ENCODE measurements around the gene C1orf159. TPM values are rescaled to one million over a fixed set of nuclear protein-coding genes. Genes with fewer than 3 reads are reported as not detected.

Gene C1orf159
- total and polyA plus RNA-seq, 2 of the 8 experiments (the other 6 are each of a cell fraction or from before 2014, with no cell fraction given): 10.0 to 10.9 TPM

DNA sequence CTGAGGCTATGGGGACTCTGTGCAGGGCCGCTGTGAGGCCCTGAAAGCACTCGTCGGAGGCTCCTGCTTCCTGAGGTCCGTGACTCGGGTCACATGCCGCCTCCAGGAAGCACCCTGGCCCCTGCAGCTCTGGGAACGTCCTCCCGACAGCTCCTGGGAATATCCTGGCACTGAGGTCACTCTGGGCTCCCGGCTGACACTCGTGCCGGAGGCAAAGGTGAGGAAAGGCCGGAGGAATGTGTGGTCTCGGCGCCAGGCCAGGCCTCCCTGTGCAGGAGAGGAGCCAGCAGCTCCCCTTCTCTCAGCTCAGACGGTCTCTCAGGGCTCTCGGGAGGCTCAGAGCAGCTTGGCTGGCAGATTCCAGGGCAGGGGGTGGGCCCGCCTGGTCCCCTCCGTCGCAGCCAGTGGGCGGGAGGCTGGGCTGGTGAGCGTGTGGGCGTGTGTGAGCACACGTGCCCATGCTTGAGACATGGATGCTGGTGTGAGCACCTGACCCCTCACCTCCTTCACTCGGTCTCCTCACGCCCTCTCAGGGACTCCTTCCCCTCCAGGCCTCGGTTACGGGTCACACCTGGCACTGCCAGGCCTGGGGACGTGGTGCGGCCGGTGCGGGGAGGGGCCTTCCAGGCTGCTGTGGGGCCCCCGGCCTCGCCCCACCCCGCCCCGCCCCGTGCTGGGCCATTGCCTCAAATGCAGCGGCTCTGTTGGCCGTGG, 36.3 kb downstream of the C1orf159 start:
- ChIA-PET CTCF (ENCODE audit: partially characterized antibody) (interaction anchor here (0.7 to 1.8 kb wide), 7 partner anchors 13 to 95 kb away, joined by 3 to 6 read pairs (median 3); no protein-coding TSS in a partner anchor), POLR2A (ENCODE audit: partially characterized antibody) (interaction anchor here (0.7 to 1.2 kb wide), 6 partner anchors 10 to 161 kb away, joined by 3 to 6 read pairs (median 3); no protein-coding TSS in a partner anchor)
- no peak overlapping the region for H2BK120ac ChIP-seq (replicated peaks; ENCODE audit: low read depth, low read length)
- peak overlapping the region; percentile 51 for H4K5ac ChIP-seq (ENCODE audit: insufficient read length, low read depth, low read length)
- peak overlapping the region; percentile 56; the same call in 1 of the 2 replicates for H2BK5ac ChIP-seq (ENCODE audit: low read depth, low read length)
- H3K23me2 ChIP-seq (ENCODE audit: low read depth, low read length): peaks cover 8% of the 10 kb centered on the region; the same call in 1 of the 2 replicates
- peak overlapping the region; percentile 3 to 54 (median 29); a peak in 6 of 8 replicates for H3K4me3 ChIP-seq (ENCODE audit: extremely low read depth in 1 of 4, insufficient read depth in 2 of 4, low read depth in 3 of 4, low read length in 4 of 4)
- H3K9ac ChIP-seq (replicated peaks in 1 of 4; ENCODE audit: extremely low read depth in 1 of 4, low read depth in 3 of 4, low read length in 3 of 4): no peak overlapping the region; a peak in 2 of 7 replicates
- peak overlapping the region; percentile 97; the same call in 1 of the 2 replicates for H2BK15ac ChIP-seq (ENCODE audit: low read length)
- no peak overlapping the region for H3K56ac ChIP-seq (replicated peaks; ENCODE audit: insufficient read length, low read depth, low read length)
- peak overlapping the region; percentile 59 to 88 for H3K4me2 ChIP-seq (ENCODE audit: insufficient read depth in 1 of 2, low read depth in 2 of 2, low read length in 2 of 2)
- H2AK5ac ChIP-seq (ENCODE audit: low read depth, low read length): no peak overlapping the region
- H2BK20ac ChIP-seq (ENCODE audit: low read length): no peak overlapping the region
- H3K9me3 ChIP-seq (ENCODE audit: insufficient read depth in 2 of 2, low read depth in 1 of 2, low read length in 1 of 2): no peaks in the 10 kb centered on the region
- peak overlapping the region; percentile 65 for H4K91ac ChIP-seq (replicated peaks; ENCODE audit: insufficient read length, low read length)
- H2AFZ ChIP-seq (ENCODE audit: low read length): peak overlapping the region; percentile 42; the same call in 1 of the 2 replicates
- no peak overlapping the region for H3K14ac ChIP-seq (ENCODE audit: insufficient read length)
- peak overlapping the region; percentile 93 for H3K18ac ChIP-seq (ENCODE audit: extremely low read depth, low read length)
- 5% methylated on average over 24 of the region's 38 CpGs; no CpG with 5 or more reads in 1 of the 2 experiments for WGBS, 2 experiments (ENCODE audit: extremely low coverage in 1 of 2, insufficient coverage in 1 of 2, insufficient read length in 1 of 2, insufficient replicate concordance in 2 of 2, low coverage in 1 of 2, low lambda C conversion rate in 2 of 2, missing lambda C conversion rate in 1 of 2)
- H3K23ac ChIP-seq (ENCODE audit: insufficient read length): no peak overlapping the region
- H3K79me2 ChIP-seq (ENCODE audit: control insufficient read depth in 1 of 2, insufficient read depth in 2 of 2, low read length in 2 of 2): no peaks in the 10 kb centered on the region
- H2BK12ac ChIP-seq (ENCODE audit: low read depth, low read length): peak overlapping the region; percentile 75; the same call in 1 of the 2 replicates
- peaks cover 0 to 8% (median 6%) of the 10 kb centered on the region in 4 experiments; a peak in 5 of 7 replicates for H3K4me1 ChIP-seq (replicated peaks in 1 of 4; ENCODE audit: control insufficient read depth in 3 of 4, insufficient read depth in 4 of 4, low read length in 3 of 4)
- no peaks in the 10 kb centered on the region for H3K36me3 ChIP-seq (ENCODE audit: control insufficient read depth in 2 of 4, insufficient read depth in 4 of 4, low read length in 3 of 4)
- peak overlapping the region; percentile 69 for H3K4ac ChIP-seq (replicated peaks; ENCODE audit: insufficient read length, low read depth, low read length)
- no peak for FAIRE-seq
- H3K27ac ChIP-seq (ENCODE audit: low read depth, low read length): no peak overlapping the region
- DNase-seq (ENCODE audit: low read depth in 1 of 2, low spot score in 2 of 2): peak in 1 of 2 experiments; percentile 82
- H3K27me3 ChIP-seq (replicated peaks in 1 of 4; ENCODE audit: control insufficient read depth in 3 of 4, extremely low read depth in 1 of 4, insufficient read depth in 3 of 4, low read length in 3 of 4): peaks cover 0 to 9% (median 3%) of the 10 kb centered on the region in 4 experiments; a peak in 3 of 7 replicates
- peak overlapping the region; percentile 89 for H4K8ac ChIP-seq (ENCODE audit: extremely low read depth, insufficient read depth, low read length)
- no peaks in the 10 kb centered on the region for H3K79me1 ChIP-seq (ENCODE audit: low read depth, low read length)
- H4K20me1 ChIP-seq (replicated peaks in 1 of 2; ENCODE audit: control insufficient read depth in 1 of 2, insufficient read depth in 2 of 2, low read length in 2 of 2): peaks cover 0 to 3% of the 10 kb centered on the region in 2 experiments
- TF ChIP-seq NANOG (IDR thresholded peaks at IDR 0.05; ENCODE audit: insufficient read depth, low read depth, low read length, poor library complexity, severe bottlenecking): no peak
- TF ChIP-seq TAF1 (IDR thresholded peaks at IDR 0.05; ENCODE audit: low read depth, low read length): peak; percentile 42; the same call in 1 of the 2 replicates
- no peak for TF ChIP-seq SIN3A (conservative IDR thresholded peaks at IDR 0.05 in 1 of 2, IDR thresholded peaks at IDR 0.05 in 1 of 2; ENCODE audit: low read depth in 1 of 2, low read length in 2 of 2)
- peak; percentile 30; the same call in 1 of the 2 replicates for TF ChIP-seq POLR2AphosphoS5 (IDR thresholded peaks at IDR 0.05; ENCODE audit: low read depth, low read length)
- no peak for TF ChIP-seq TAF7 (optimal IDR thresholded peaks at IDR 0.05; ENCODE audit: borderline replicate concordance, low read depth, low read length)
- no peak for TF ChIP-seq ASH2L (IDR thresholded peaks at IDR 0.05; ENCODE audit: low read length)
- TF ChIP-seq BCL11A (IDR thresholded peaks at IDR 0.05; ENCODE audit: low read depth in 2 of 2, low read length in 2 of 2): no peak
- TF ChIP-seq CREB1 (IDR thresholded peaks at IDR 0.05): no peak
- TF ChIP-seq SUZ12 (IDR thresholded peaks at IDR 0.05; ENCODE audit: low read length): no peak
- TF ChIP-seq PHF8 (conservative IDR thresholded peaks at IDR 0.05; ENCODE audit: low read depth, low read length): no peak
- TF ChIP-seq GTF2F1 (IDR thresholded peaks at IDR 0.05; ENCODE audit: borderline replicate concordance, low read depth, low read length): no peak
- TF ChIP-seq TEAD4 (IDR thresholded peaks at IDR 0.05; ENCODE audit: low read depth, low read length): no peak

Measured in H1 (cell line).